HG03439 (cell line): ENCODE data around the gene FAM89B.
A peak's percentile ranks its signal among the peaks of the same experiment; 100 is the strongest.
"Not testable (repeated sequence)": the region's sequence is repeated elsewhere in the genome, so short reads cannot be mapped to it uniquely, and the experiment has no call there.

ENCODE experiments used
- ATAC-seq: cut with Tn5 transposase; IDR thresholded peaks from one replicate; pipeline ENCODE4 v1.9.1; 2021; ENCODE audit warnings: mild to moderate bottlenecking, moderate library complexity; ENCODE audit not compliant: unreplicated experiment

FAM89B gene

DNA sequence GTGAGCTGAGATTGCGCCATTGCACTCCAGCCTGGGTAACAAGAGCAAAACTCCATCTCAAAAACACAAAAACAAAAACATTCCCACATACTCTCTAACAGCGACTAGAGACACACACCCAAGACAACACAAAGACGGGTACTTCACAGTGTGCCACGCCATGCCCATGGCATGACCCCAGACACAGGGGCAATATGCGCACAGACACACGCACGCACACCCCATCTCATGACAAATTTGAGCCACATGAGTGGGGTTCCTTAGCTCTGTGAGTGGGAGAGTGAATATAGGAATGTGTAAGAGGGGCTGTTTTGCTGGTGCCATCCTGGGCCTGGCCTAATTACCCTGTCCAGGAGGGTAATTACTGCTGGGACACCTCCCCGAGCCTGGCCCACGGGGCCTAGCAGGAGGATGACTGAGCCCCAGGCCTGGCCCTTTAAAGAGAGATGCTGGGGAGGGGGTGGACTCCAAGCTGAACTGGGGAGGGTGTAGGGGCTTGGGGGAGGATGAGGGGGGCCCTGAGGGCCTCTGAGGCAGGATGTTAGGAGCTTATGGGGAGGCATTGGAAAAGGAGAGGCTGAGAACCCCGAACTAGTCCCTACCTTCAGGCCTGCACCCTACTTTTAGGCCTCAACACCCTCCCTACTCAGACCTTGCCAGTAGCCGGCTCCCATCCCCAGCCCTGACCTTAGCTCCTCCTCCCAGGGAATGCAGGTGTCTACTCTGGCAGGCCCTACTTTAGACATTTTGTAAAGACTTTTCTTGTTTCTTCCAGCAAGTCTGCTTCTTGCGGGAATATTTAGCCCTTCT lies 15.7 kb upstream of the FAM89B start:
- no peak for ATAC-seq

DNA sequence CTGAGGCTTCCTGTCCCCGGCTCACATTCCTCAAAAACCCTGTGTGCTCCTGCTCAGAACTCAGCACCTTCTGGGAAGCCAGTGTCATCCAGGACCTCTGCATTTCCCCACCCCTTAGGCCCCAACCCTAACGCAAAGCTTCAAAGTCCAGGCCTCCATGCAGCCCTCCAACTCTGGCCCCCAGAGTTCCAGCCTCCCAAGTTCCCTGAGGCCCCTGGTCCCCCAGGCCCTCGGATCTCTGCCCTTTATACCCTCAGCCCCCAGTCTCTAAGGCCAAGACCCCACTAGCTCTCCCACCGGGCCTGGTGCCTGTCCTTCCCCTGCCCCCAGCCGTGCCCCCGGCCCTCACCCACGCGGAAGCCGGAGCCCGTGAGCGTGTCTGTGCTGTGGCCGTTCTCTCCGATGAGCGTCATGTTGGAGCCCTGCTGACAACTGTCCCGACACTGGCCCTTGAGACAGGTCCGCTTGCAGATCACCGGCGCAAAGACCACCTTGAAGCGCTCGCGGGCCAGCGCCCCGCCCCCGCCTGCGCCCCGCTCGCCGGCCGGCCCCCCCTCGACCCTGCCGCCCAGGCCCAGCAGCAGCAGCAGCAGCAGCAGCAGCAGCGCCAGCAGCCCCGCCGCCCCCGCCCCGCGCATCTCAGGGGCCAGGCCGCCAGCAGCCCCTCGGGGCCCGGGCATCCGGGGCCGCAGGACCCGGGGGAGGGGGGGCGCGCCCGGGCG lies 14.9 kb upstream of the FAM89B start:
- no peak for ATAC-seq

DNA sequence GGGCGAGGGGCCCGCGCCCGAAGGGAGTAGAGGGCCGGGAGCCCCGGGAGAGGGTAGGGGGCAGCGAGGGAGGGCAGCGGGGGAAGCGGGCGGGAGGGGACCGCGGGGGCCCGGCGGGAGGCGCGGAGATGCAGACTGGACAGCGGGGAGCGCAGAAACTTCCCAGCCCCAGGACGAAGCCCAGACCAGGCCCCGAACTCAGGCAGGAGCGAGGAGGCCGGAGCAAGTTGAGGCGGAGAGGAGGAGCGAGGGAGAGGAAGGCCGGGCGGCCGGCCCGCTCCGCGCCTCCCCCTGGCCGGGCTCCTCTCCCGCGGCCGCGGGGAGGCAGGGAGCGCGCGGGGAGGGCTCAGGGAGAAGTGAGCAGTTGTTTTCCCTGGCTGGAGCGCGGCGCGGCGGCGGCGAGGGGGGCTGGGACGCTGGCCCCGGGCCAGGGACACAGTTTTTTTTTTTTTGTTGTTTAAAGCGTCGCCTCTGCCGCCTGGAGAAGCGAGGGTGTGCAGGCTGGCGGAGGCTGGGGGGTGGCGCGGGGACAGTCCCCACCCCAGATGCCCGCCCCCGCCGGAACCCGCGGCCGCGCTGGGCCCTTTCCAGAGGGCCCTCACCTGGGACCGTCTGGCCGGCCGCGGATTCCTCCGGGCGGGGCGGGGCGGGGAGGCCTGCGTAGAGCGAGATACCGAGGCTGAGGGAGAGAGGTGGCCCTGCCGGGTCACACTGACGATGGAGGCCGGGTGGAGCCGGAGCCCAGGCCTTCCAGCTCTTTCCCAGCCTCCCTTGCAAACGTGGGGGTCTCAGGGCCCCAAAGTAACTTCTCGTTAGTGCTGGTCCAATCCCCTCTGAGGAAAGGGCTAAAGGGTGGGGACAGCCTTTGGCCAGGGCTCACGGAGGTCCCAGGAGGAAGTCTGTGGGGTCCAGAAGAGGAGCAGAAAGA lies 14.1 kb upstream of the FAM89B start, which contains the start of gene LTBP3:
TSS of gene LTBP3 (minus strand) at position 358 of the 928 bp plus-strand sequence. CDS start 400 bp downstream, outside the sequence.
- ATAC-seq = no peak

DNA sequence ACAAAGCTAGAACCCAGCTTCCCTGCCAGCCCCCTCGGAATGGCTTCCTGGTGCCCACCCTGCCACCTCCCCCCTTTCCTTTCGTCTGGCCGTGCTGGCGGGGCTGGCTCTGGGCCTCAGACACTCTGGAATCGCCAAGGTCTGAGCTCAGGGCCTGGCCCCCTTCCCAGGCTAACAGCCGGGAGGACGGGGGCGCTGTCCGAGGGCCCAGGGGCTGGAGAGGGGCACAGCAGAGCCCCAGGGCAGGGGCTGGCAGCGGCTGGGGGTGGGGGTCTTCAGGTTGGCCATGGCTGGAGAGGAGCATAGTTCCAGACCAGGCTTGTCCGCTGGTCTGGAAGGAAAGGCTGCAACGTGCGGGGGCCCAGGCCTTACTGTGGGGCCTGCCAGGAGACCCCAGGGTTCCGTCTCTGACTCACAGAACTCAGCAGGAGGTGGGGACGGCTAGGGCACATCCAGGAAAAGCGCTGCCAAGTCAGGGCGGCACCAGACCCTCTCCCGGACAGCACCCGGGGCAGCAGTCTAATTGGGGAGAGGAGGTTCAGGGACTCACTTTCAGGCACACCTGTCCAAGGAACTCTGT lies 13.3 kb upstream of the FAM89B start:
- ATAC-seq = no peak

DNA sequence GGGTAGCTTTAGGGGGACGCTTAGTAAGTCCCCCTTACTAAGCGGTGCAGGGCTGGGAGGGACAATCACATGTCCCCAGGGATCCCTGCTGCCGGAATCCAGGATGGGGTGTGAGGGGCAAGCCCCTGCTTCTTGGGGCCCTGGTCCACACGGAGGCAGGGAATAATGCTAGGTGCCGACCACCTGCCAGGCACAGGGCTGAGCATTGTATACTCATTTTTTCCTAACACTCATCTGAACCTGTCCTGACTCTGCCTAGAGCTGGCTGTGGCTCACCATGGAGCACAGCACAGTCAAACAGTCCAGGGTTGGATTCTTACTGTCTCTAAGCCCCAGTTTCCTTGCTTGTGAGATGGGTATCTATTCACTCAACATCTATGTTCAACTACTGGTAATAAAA lies 12.8 kb upstream of the FAM89B start:
- no peak for ATAC-seq

DNA sequence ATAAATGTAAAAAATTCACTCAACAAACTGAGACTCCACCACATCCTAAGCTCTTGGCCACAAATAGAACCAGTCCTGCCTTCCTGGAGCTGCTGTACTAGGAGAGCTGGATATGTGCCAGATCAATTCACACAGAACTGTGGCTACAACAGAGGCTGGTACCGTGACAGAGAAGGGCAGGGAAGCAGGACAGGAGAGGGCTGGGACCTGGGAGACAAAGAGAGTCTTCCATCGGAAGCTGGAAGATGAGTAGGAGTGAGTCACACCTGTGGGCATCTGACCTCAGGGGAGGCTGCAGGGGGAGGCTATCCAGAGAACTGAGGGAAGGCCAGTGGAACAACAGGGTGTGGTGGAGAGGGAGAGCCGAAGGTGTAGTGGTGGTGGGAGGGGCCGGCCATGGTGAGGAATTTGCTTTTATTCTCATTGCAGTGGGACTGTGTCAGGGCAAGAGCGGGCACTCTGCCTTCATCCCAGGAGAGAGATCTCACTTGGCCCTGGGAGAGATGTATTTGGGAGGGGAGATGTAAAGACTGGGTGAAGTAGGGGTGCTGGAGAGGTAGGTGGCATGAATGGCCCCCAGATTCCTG lies 12.3 kb upstream of the FAM89B start:
- no peak for ATAC-seq

DNA sequence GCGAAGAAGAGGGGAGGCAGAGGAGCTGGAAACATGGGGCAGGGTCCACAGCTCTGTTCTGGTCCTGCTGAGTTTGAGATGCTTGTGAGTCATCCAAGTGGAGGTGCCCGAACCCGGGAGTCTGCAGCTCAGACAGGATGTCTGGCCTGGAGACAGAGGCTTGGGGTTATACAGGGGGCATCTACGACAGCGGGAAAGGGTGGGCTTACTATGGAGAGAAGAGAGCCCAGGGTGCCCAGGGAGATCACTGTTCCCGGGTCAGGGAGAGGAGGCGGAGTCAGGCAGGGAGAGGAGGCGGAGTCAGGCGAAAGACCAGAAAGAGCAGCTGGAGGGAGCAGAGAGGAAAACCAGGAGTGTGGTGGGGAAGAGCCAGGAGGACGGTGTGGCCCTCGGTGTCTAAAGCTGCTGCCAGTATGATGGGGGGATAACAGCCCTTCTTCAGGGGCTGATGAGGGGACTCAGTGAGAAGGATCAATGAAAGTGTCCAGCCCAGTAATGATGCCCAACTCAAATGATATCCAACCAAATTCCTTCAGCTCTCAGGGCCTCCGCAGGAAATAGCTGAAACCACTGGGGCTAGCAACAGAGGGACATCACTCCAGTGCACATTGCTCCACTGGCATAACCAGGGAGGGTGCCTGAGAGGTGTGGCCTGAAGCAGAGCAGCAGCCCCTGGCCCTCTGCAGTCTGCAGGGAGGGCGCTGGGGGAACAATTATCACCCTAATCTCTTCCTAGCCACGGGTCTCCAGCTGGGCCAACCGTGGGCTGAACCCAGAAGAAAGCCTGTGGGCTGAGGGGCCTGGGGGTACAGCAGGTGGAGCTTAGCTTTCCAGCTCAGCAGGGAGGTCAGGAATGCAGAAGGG lies 11.6 kb upstream of the FAM89B start:
- ATAC-seq = no peak

DNA sequence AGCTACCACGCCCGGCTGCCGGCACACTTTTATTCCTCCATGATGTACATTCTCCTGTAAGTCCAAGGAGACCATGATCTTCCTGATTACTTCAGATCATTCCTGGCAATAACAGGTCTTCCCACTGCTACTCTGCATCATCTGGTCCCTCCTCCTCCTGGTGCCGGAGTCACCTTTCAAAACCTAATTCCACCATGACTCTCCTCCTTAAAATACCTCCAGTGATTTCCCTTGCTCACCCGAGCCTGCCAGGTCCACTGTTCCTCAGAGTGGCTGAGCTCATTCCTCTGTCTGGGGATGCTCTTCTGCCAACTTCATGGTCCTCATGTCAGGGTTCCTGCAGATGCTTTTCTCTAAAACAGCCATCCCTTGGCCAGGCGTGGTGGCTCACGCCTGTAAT lies 10.3 kb upstream of the FAM89B start:
- ATAC-seq = no peak

DNA sequence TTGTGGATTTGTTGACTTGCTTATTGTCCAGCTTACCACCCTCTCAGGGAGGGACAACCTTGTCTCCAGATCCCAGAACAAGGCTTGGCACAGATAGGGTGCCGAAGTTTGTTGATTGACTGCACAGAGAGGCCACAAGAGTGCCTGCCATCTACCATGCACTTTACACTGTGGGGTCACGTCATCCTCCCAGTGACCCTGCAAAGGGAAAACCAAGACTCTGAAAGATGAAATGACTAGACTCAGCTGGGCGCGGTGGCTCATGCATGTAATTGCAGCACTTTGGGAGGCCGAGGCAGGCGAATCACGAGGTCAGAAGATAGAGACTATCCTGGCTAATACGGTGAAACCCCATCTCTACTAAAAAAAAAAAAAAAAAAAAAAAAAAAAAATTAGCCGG lies 9.6 kb upstream of the FAM89B start:
- ATAC-seq = no peak

DNA sequence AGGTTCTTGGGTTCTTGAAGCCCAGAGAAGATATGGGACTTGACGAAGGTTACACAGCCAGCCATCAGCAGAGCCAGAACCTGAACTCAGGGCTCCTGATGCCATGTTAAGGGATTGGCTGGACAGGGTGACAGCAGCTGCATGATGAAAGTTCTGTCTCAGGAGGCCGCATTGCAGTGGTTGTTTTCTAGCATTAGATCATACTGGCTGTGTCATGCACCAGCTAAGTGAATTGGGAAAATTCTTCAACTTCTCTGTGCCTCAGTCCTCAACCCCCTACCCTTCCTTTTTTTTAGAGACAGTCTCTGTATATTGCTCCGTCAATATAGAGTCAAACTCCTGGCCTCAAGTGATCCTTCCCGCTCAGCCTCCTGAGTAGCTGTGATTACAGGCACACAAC lies 8.7 kb upstream of the FAM89B start:
- no peak for ATAC-seq

DNA sequence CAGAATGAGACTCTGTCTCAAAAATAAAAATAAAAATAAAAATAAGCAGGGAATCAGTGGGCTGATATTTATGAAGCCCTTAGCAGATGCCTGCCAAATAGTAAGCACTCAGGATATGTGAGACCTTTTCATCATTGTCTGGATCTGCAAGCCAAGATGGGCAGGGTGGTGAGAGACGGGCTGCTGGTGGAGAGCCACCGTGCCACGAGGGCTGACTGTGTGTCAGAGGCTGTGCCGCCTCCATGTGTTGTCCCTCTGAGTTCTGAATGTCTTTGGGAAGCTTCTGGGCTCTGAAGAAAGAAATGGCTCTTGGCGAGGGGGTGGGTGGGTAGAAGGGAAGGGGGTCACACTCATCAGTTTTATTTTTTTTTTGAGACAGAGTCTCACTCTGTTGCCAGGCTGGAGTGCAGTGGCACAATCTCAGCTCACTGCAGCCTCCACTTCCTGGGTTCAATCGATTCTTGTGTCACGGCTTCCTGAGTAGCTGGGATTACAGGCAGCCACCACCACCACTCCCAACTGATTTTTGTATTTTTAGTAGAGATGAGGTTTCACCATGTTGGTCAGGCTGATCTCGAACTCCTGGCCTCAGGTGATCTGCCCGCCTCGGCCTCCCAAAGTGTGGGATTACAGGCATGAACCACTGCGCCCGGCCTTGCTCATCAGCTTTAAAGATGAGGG lies 7.3 kb upstream of the FAM89B start:
- not testable (repeated sequence) for ATAC-seq

DNA sequence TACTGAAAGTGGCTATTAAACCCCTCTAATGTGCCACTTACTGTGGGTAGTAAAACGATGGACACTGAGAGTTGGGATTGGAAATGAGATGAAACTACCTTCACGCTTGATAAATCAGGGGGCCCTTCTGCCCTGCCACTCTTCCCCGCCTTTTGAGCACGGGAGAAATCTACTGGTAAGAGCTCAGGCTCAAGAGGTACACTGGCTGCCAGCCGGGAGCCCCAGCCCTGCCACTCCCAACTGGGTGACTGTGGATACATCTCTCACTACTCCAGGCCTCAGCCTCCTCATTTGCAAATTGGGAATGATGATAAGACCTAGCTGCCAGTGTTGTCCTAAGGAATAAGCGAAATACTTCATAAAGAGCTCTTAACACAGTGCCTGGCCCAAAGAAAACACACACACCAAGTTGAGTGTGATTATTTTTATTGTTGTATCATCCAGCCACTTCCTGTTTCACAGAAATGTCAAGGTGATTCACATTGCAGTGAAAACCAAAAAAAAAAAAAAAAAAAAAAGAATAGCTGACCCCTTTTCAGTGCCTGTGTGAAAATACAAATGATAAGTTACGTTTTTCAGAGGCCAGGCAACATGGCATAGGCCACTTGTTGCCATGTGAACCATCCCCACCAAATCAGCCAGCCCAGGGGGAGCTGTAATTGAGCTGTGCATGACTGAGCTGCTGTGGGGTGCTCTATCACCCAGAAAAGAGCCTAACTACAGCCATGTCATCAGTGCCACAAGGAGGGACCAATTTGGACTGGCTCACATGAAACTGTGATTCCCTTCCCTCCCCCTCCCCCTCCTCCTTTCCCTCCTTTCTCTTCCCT lies 6.5 kb upstream of the FAM89B start:
- ATAC-seq = no peak

DNA sequence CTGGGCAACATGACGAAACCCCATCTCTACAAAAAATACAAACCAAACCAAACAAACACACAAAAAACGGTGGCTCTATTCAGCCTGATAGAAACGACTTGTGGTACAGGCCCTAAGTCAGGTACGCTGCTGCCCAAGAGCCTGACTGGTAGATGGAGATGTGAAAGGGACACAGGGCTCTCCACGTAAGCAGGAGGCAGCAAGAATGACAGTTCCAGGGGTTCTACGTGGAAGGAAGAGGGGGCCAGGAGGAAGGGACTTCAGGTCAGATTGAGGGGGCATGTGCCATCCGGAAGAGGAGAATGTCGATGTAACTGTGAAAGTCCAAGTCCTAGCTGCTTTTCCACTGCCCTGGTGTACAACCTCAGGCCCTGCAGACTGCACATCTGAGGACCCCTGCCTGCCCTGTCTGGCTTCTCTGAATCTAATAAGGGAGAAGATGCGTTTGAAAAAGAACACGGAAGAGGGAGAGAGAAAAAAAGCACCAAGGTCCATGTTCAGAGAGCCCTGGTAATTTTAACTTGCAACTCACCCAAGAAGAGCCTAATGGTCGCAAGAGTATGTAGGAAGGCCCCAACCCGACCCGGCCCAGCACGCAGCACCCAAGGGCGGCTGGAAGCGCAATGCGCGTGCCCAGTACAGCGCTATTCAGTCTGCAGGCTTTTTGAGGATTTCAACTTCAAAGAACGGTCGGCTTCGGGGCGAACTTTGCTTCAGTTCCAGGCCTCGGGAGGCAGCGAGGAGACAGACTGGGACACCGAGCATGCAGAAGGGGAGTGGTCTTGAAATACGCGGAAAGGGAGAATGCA lies 3.0 kb upstream of the FAM89B start:
- peak; percentile 1 for ATAC-seq

DNA sequence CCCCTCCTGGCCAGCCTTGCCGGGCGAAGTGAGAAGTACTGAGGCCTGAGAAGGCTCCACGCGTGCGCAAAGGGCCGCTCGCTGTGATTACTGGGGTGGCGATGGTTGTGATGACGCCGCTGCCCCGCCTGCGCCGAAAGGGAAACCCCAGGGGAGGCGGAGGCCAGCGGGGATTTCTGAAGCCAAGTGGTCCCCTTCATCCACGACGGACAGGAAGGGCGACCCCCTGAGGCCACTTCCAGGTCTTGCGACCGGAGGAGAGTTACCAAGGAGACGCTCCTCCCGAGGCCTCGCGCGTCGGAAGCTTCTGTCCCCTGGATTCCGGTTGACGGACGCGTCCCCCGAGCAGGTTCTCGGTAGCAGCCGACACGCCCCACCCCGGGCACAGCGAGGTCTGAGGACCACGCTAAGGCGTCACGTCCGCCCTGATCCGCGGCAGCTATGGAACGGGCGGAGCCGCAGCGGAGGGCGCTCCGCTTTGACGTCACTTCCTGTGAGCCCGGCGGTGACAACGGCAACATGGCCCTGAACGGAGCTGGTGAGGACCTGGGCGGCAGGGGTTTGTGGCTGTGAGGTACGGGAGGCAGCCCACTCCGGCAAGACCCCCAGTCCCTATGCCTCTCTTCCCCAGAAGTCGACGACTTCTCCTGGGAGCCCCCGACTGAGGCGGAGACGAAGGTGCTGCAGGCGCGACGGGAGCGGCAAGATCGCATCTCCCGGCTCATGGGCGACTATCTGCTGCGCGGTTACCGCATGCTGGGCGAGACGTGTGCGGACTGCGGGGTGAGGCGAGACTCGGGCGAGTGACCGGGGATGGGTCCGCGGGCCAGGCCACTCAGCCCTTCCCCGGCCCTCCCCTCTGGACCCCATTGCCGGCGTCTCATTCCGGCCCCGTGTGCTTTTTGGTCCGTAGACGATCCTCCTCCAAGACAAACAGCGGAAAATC lies 2.1 kb upstream of the FAM89B start, which contains the start of gene ZNRD2:
TSS of gene ZNRD2 (plus strand) at position 505 of the 946 bp plus-strand sequence. CDS start at position 520, 15 bp downstream.
- peak; percentile 61 for ATAC-seq

DNA sequence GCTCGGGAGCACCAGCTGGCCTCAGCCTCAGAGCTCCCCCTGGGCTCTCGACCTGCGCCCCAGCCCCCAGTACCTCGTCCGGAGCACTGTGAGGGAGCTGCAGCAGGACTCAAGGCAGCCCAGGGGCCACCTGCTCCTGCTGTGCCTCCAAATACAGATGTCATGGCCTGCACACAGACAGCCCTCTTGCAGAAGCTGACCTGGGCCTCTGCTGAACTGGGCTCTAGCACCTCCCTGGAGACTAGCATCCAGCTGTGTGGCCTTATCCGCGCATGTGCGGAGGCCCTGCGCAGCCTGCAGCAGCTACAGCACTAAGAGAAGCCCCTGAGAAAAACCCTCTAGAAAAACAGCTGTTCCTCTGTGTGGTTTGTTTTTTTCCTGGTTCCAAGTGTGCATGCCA lies 918 bp upstream of the FAM89B start:
- ATAC-seq = no peak

DNA sequence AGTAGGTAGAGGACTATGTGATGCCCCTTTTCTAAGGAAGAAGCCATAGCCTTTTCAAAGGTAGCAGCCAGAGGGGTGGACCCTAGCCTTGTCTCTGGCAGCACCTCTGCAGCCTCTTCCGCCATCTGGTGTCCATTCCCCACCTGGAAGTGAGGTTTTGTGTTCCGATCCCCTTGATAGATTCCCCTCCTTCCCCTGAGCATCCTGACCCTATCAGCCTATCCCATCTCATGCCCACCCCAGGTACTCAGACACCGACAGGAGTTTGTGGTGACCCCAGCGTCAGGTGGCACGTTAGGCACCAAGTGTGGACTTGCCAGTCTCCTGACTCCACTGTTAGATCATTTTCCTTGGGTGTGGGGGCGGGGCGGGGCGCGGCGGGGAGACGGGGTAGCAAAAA lies 398 bp upstream of the FAM89B start:
- ATAC-seq = no peak
